Posterior cingulate gyrus (tissue), 11 donors: ENCODE results near the gene MCU.

Source experiments
- DNase-seq, 10 donors: peaks; one replicate each; pipeline versions ENCODE4 v3.0.0 to v3.0.0-alpha.2; 2020 to 2021; ENCODE audit warnings: mixed read lengths in 3 of 10
- intact Hi-C: fragments of 100-400 bp; cut with DNase I; formaldehyde crosslinking; loops from one replicate; pipeline ENCODE4 v1.15.1; 2023

Gene MCU

GRCh38 chr10:72828294-72828693 lies 136.4 kb downstream of the MCU start:
- intact Hi-C loops: no loop called here
- no peak for DNase-seq

- no peak for DNase-seq
- intact Hi-C loops: loop anchor here (5.0 kb wide), 1 partner anchor 138 kb away; the partner anchor contains the start of gene MCU
Observed at GRCh38 chr10:72830625-72831024, 138.7 kb downstream of the MCU start.

GRCh38 chr10:72831696-72832409 lies 139.9 kb downstream of the MCU start:
- no peak for DNase-seq
- intact Hi-C loops: loop anchor here (5.0 kb wide), 1 partner anchor 140 kb away; the partner anchor contains the start of gene MCU

GRCh38 chr10:72832701-72833100 lies 140.8 kb downstream of the MCU start:
- no peak for DNase-seq
- intact Hi-C loops: loop anchor here (5.0 kb wide), 1 partner anchor 140 kb away; the partner anchor contains the start of gene MCU

- peak in 6 of 10 donors; percentile 9 to 84 (median 28) for DNase-seq
- intact Hi-C loops: loop anchor here (1.0 to 5.0 kb wide), 2 partner anchors 142 to 470 kb away; partner anchors contain the start of gene MCU
Observed at GRCh38 chr10:72834183-72834825, 142.4 kb downstream of the MCU start.

- DNase-seq: no peak
- intact Hi-C loops: no loop called here
Observed at GRCh38 chr10:72840319-72840718, 148.4 kb downstream of the MCU start.

- intact Hi-C loops: no loop called here
- DNase-seq: no peak
Observed at GRCh38 chr10:72841487-72841886, 149.5 kb downstream of the MCU start.

GRCh38 chr10:72842164-72842563 lies 150.2 kb downstream of the MCU start:
- no peak for DNase-seq
- intact Hi-C loops: no loop called here

GRCh38 chr10:72846238-72846637 lies 154.3 kb downstream of the MCU start:
- intact Hi-C loops: no loop called here

GRCh38 chr10:72847681-72848080 lies 155.7 kb downstream of the MCU start:
- DNase-seq: no peak
- intact Hi-C loops: no loop called here

More at GRCh38 chr10:72846238-72846637, 154.3 kb downstream of the MCU start:
- no peak for DNase-seq

GRCh38 chr10:72850861-72851260 lies 158.9 kb downstream of the MCU start:
- intact Hi-C loops: no loop called here
- no peak for DNase-seq

GRCh38 chr10:72851509-72851908 lies 159.6 kb downstream of the MCU start:
- intact Hi-C loops: no loop called here
- no peak for DNase-seq

- no peak for DNase-seq
- intact Hi-C loops: no loop called here
Observed at GRCh38 chr10:72852508-72852907, 160.6 kb downstream of the MCU start.

- no peak for DNase-seq
- intact Hi-C loops: no loop called here
Observed at GRCh38 chr10:72855129-72855528, 163.2 kb downstream of the MCU start.

- intact Hi-C loops: no loop called here
- no peak for DNase-seq
Observed at GRCh38 chr10:72855790-72856189, 163.8 kb downstream of the MCU start.

GRCh38 chr10:72858067-72858466 lies 166.1 kb downstream of the MCU start:
- intact Hi-C loops: no loop called here

GRCh38 chr10:72862957-72863356 lies 171.0 kb downstream of the MCU start:
- intact Hi-C loops: no loop called here
- no peak for DNase-seq

More at GRCh38 chr10:72858067-72858466, 166.1 kb downstream of the MCU start:
- no peak for DNase-seq

GRCh38 chr10:72875250-72876055 lies 183.5 kb downstream of the MCU start:
- intact Hi-C loops: no loop called here
- DNase-seq: no peak

GRCh38 chr10:72879245-72879644 lies 187.3 kb downstream of the MCU start:
- DNase-seq: no peak
- intact Hi-C loops: no loop called here

- intact Hi-C loops: no loop called here
- no peak for DNase-seq
Observed at GRCh38 chr10:72881291-72881690, 189.3 kb downstream of the MCU start.

GRCh38 chr10:72883861-72884260 lies 191.9 kb downstream of the MCU start:
- no peak for DNase-seq
- intact Hi-C loops: no loop called here
